Measurements from ENCODE around the gene MRPS34.
A peak's percentile ranks its signal among the peaks of the same experiment; 100 is the strongest.

Gene MRPS34

GRCh38 chr16:1775006-1775845 is 2.3 kb upstream of the MRPS34 start:
- H3K36me3 ChIP-seq (ENCODE audit: control insufficient read depth, insufficient read depth, low read length): peaks cover 50% of the 10 kb centered on the region
- H3K4me1 ChIP-seq (ENCODE audit: control insufficient read depth, insufficient read depth, low read length, poor library complexity, severe bottlenecking): peaks cover 8% of the 10 kb centered on the region
- H3K4me3 ChIP-seq (ENCODE audit: extremely low read depth, insufficient read depth, low read length, poor library complexity, severe bottlenecking): no peak overlapping the region
- no peaks in the 10 kb centered on the region for H3K9me3 ChIP-seq (ENCODE audit: control insufficient read depth, low read length)
- H3K27ac ChIP-seq (ENCODE audit: low read depth, low read length, severe bottlenecking): no peak overlapping the region
- 95 to 97% methylated on average over 27 to 30 of the region's 30 CpGs for WGBS, 2 experiments (ENCODE audit: insufficient coverage in 2 of 2)

- WGBS, 2 experiments (ENCODE audit: insufficient coverage in 2 of 2): 94 to 100% methylated on average over 5 to 7 of the region's 7 CpGs
- H3K9me3 ChIP-seq (ENCODE audit: control insufficient read depth, low read length): no peaks in the 10 kb centered on the region
- H3K4me1 ChIP-seq (ENCODE audit: control insufficient read depth, insufficient read depth, low read length, poor library complexity, severe bottlenecking): peaks cover 8% of the 10 kb centered on the region
Observed at GRCh38 chr16:1774448-1774780, 1.5 kb upstream of the MRPS34 start.

GRCh38 chr16:1773703-1774447 is 941 bp upstream of the MRPS34 start:
- H3K9me3 ChIP-seq (ENCODE audit: control insufficient read depth, low read length): no peaks in the 10 kb centered on the region
- peak overlapping the region; percentile 88 for H3K4me3 ChIP-seq (ENCODE audit: extremely low read depth, insufficient read depth, low read length, poor library complexity, severe bottlenecking)
- peaks cover 42% of the 10 kb centered on the region for H3K36me3 ChIP-seq (ENCODE audit: control insufficient read depth, insufficient read depth, low read length)
- H3K27ac ChIP-seq (ENCODE audit: low read depth, low read length, severe bottlenecking): peak overlapping the region; percentile 87
- 26 to 34% methylated on average over 40 to 44 of the region's 45 CpGs for WGBS, 2 experiments (ENCODE audit: insufficient coverage in 2 of 2)
- H3K4me1 ChIP-seq (ENCODE audit: control insufficient read depth, insufficient read depth, low read length, poor library complexity, severe bottlenecking): peaks cover 8% of the 10 kb centered on the region

More at GRCh38 chr16:1774448-1774780, 1.5 kb upstream of the MRPS34 start:
- H3K4me3 ChIP-seq (ENCODE audit: extremely low read depth, insufficient read depth, low read length, poor library complexity, severe bottlenecking): peak overlapping the region; percentile 88
- H3K36me3 ChIP-seq (ENCODE audit: control insufficient read depth, insufficient read depth, low read length): peaks cover 42% of the 10 kb centered on the region
- H3K27ac ChIP-seq (ENCODE audit: low read depth, low read length, severe bottlenecking): no peak overlapping the region

- Histone ChIP-seq H3K36me3 (ENCODE audit: control insufficient read depth, insufficient read depth, low read length) (peaks cover 38% of the 10 kb centered on the region), H3K9me3 (ENCODE audit: control insufficient read depth, low read length) (no peaks in the 10 kb centered on the region), H3K4me3 (ENCODE audit: extremely low read depth, insufficient read depth, low read length, poor library complexity, severe bottlenecking) (peak within 1 kb of the TSS; percentile 88), H3K4me1 (ENCODE audit: control insufficient read depth, insufficient read depth, low read length, poor library complexity, severe bottlenecking) (peaks cover 8% of the 10 kb centered on the region), H3K27ac (ENCODE audit: low read depth, low read length, severe bottlenecking) (peak within 1 kb of the TSS; percentile 87)
- 1% methylated on average over 34 to 49 of the region's 53 CpGs for WGBS, 2 experiments (ENCODE audit: insufficient coverage in 2 of 2)
Observed at GRCh38 chr16:1772362-1772907, 499 bp downstream of the MRPS34 start, which contains the start of gene EME2. Gene EME2 (plus strand): TSS chr16:1772810. CDS start chr16:1773228, 418 bp downstream.

GRCh38 chr16:1771864-1772361 is 1.0 kb downstream of the MRPS34 start:
- Histone ChIP-seq H3K4me1 (ENCODE audit: control insufficient read depth, insufficient read depth, low read length, poor library complexity, severe bottlenecking) (peaks cover 8% of the 10 kb centered on the region), H3K36me3 (ENCODE audit: control insufficient read depth, insufficient read depth, low read length) (peaks cover 39% of the 10 kb centered on the region), H3K4me3 (ENCODE audit: extremely low read depth, insufficient read depth, low read length, poor library complexity, severe bottlenecking) (peak overlapping the region; percentile 88), H3K27ac (ENCODE audit: low read depth, low read length, severe bottlenecking) (peak overlapping the region; percentile 10), H3K9me3 (ENCODE audit: control insufficient read depth, low read length) (no peaks in the 10 kb centered on the region)
- 7 to 8% methylated on average over 19 to 21 of the region's 22 CpGs for WGBS, 2 experiments (ENCODE audit: insufficient coverage in 2 of 2)

GRCh38 chr16:1771188-1771863 is 1.6 kb downstream of the MRPS34 start, which contains the start of gene NME3:
Gene NME3 (minus strand): TSS chr16:1771543. CDS start chr16:1771534, 9 bp downstream.
- H3K27ac ChIP-seq (ENCODE audit: low read depth, low read length, severe bottlenecking): peak within 1 kb of the TSS; percentile 10
- H3K36me3 ChIP-seq (ENCODE audit: control insufficient read depth, insufficient read depth, low read length): peaks cover 37% of the 10 kb centered on the region
- H3K9me3 ChIP-seq (ENCODE audit: control insufficient read depth, low read length): no peaks in the 10 kb centered on the region
- 1% methylated on average over 47 to 50 of the region's 79 CpGs for WGBS, 2 experiments (ENCODE audit: insufficient coverage in 2 of 2)
- H3K4me1 ChIP-seq (ENCODE audit: control insufficient read depth, insufficient read depth, low read length, poor library complexity, severe bottlenecking): peaks cover 8% of the 10 kb centered on the region
- peak within 1 kb of the TSS; percentile 88 for H3K4me3 ChIP-seq (ENCODE audit: extremely low read depth, insufficient read depth, low read length, poor library complexity, severe bottlenecking)

- 30 to 31% methylated on average over 78 of the region's 81 CpGs for WGBS, 2 experiments (ENCODE audit: insufficient coverage in 2 of 2)
- H3K27ac ChIP-seq (ENCODE audit: low read depth, low read length, severe bottlenecking): no peak overlapping the region
Observed at GRCh38 chr16:1770328-1771187, 2.4 kb downstream of the MRPS34 start.

GRCh38 chr16:1769402-1770300 is 3.3 kb downstream of the MRPS34 start:
- WGBS, 2 experiments (ENCODE audit: insufficient coverage in 2 of 2): 95 to 96% methylated on average over 18 of the region's 27 CpGs
- H3K36me3 ChIP-seq (ENCODE audit: control insufficient read depth, insufficient read depth, low read length): peaks cover 41% of the 10 kb centered on the region
- H3K9me3 ChIP-seq (ENCODE audit: control insufficient read depth, low read length): no peaks in the 10 kb centered on the region
- H3K4me1 ChIP-seq (ENCODE audit: control insufficient read depth, insufficient read depth, low read length, poor library complexity, severe bottlenecking): peaks cover 7% of the 10 kb centered on the region
- H3K4me3 ChIP-seq (ENCODE audit: extremely low read depth, insufficient read depth, low read length, poor library complexity, severe bottlenecking): no peak overlapping the region
- no peak overlapping the region for H3K27ac ChIP-seq (ENCODE audit: low read depth, low read length, severe bottlenecking)

More at GRCh38 chr16:1770328-1771187, 2.4 kb downstream of the MRPS34 start:
- Histone ChIP-seq H3K36me3 (ENCODE audit: control insufficient read depth, insufficient read depth, low read length) (peaks cover 37% of the 10 kb centered on the region), H3K4me1 (ENCODE audit: control insufficient read depth, insufficient read depth, low read length, poor library complexity, severe bottlenecking) (peaks cover 8% of the 10 kb centered on the region), H3K9me3 (ENCODE audit: control insufficient read depth, low read length) (no peaks in the 10 kb centered on the region), H3K4me3 (ENCODE audit: extremely low read depth, insufficient read depth, low read length, poor library complexity, severe bottlenecking) (peak overlapping the region; percentile 88)

Measured in mesodermal cell (in vitro differentiated cells).